ELF-1 (cell line): ENCODE results near the gene NUDT5.
A peak's percentile ranks its signal among the peaks of the same experiment; 100 is the strongest.
"Not testable (repeated sequence)": the region's sequence is repeated elsewhere in the genome, so short reads cannot be mapped to it uniquely, and the experiment has no call there.

Experiments used
- DNase-seq: peaks from one replicate; pipeline ENCODE4 v3.0.0-alpha.2; 2016; ENCODE audit warnings: low read depth, low spot score

The NUDT5 gene

DNA sequence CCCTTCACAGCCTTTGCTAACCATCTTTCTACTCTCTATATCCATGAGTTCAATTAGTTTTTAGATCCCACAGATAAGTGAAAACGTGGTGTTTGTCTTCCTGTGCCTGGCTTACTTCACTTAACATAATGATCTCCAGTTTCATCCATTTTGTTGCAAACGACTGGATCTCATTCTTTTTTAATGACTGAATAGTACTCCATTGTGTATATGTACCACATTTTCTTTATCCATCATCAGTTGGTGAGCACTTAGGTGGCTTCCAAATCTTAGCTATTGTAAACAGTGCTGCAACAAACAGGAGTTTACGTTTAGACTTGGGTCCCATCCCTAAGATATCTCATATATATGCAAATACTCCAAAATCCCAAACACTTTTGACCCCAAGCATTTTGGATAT is 9.4 kb upstream of the NUDT5 start:
- DNase-seq = no peak

DNA sequence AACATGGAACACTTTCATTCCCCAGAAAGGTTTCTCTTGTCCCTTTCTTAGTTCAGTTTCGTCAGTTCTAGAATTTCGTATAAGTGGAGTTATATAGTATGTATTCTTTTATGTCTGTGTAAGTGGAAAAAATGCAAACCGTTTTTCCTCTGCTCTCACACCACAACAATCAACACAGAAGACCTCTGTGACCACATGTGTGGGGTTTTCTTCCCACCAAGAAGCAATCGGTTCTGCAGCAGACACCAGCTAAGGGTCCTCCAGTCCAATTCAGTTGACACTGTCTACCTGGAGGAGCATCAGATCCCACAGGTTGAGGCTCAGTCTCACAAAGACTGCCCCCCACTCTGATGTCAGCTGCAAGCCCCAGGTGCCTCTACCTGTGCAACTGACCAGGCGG is 6.5 kb upstream of the NUDT5 start:
- DNase-seq = no peak

DNA sequence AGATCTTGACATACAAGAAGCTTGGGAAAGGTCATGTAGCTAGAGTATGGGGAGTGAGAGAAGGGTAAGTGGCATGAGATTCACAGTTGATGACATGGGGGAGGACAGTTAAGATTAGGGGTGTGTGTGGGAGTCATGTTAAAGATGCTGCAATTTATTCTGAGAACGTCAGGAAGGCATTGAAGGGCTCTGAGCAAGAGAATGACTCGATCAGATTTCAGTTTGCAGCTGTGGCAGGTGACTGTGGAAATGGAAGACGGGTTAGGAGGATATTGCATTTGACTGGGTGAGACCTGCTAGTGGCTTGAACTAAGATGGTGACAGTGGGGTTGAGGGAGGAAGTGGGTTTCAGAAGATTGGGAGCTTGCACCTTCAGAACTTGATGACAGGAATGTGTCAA is 5.9 kb upstream of the NUDT5 start:
- DNase-seq = no peak

DNA sequence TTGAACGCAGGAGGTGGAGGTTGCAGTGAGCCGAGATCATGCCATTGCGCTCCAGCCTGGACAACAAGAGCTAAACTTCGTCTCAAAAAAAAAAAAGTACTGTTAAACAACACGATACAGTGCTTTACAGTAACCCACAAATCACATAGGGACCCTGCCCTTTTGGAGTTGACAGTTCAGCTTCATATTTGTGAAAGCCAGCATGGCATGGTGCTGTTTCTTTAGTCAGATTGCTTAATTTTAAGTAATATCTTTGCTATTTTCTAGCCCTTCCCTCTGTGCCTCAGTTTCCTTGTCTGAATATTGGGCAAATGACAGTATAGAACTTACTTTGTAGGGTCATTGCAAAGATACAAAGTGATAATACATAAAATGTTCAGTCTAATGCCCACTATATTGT is 5.2 kb upstream of the NUDT5 start:
- no peak for DNase-seq

DNA sequence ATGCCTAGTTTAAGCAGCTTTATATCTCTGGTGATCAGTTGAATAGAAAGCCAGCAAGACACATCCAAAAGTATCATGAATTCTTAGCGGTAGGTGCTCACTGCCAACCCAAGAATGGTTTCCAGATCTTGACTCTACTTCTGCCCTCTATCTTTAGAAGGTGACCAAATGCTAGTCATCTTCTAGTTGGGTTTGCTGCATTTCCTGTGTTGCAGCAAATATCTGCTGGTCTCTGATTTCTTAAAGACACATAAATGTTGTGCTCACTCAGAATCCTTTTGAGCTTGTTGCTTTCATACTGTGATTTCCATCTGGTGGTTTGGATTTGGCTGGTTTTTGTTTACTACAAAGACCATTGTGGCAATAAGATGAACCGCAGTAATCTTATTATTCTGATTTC is 2.5 kb upstream of the NUDT5 start:
- DNase-seq = no peak

DNA sequence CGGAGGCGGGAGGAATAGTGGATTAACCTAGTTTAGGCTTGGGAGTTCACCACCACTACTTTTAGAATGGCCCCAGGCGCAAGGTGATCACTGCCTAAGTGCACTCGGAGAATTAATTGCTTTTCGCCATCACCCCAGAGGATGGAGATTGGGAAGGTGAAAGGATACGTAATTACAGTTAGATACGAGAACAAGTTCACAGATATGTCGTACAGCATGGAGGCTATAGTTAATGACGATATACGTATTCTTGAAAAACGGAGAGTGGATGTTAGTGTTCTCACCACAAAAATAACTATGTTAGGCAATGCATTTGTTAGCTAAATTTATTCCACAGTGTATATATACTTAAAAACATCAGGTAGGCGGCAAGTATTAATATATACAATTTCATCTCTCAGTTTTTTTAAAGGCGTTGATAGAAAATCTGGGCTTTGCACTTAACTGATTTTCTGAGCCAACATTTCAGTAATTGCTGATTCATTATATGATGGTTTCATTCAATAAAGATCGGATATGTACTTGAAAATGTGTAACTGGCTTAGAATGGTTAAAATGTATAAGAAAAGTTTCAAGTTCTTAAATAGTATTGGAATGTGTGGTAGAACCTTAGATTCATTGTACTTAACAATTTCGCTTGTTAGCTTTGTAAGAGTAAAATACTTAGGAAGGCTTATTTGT is 980 bp upstream of the NUDT5 start:
- no peak for DNase-seq

DNA sequence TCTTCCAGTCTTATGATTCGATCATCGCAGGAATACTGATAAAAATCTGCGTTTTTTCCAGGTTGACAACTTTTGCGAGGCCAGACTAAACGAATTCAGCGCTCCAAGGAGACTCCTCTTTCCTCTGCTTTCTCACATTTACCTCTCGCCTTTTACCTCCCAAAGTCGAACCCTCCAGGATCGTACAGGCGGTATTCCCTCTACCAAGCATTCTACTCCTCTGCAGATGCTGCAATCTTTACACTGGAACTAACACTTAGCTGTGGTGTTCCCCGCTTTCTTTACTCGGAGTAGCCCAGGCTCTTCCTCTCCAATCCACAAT is 449 bp downstream of the NUDT5 start:
- DNase-seq = no peak

DNA sequence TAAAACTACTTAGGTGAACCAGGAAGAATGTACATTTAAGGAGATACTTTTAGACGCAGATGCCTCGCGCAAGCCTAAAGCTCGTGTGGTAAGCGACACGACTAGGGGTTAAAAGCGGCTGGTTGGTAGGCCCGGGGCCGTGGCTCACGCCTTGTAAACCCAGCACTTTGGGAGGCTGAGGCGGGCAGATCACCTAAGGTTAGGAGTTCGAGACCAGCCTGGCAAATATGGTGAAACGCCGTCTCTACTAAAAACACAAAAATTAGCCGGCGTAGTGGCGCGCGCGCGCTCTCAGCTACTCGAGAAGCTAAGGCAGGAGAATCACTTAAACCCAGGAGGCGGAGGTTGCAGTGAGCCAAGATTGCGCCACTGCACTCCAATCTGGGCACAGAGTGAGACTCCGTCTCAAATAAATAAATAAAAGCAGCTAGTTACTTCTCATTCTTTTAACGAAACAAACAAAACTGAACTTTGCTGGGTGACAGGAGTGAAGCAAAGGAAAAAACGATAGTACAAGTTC is 879 bp downstream of the NUDT5 start:
- peak; percentile 56 for DNase-seq

DNA sequence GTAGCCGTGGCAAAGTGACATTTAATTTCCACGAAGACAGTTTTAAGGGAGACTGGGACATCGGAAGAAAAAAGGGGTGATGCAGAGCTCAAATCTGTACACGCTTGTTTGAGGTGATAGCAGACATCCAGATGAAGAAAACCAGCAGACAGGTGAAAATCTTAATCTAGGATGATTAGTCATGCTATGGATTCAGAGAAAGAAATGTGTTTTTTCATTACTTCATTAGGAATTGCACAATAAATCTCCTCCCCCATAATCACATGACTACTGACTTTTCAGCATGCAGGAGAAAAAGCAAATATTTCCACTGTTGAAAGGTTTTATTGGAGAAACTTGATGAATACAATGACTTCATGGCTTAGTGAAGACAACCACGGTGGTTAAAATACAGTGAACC is 2.5 kb downstream of the NUDT5 start:
- DNase-seq = no peak

DNA sequence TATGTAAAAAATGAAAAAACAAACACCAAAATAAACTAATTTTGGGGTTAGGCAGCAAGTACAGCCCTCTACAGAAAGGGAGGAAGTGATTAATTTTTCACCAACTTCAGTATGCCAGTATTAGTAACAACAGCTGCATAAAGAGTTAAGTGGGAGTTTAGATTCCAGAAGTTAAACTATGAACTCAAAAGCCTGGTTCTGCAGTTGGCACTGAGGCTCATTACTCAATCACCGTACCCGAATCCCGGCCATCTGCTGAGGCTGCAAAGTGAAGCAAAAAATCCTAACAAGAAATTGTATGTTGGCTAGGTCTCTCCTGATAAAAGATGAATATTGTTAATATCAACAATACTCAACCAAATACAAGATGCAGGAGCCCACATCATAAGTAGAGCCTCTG is 4.0 kb downstream of the NUDT5 start:
- no peak for DNase-seq

DNA sequence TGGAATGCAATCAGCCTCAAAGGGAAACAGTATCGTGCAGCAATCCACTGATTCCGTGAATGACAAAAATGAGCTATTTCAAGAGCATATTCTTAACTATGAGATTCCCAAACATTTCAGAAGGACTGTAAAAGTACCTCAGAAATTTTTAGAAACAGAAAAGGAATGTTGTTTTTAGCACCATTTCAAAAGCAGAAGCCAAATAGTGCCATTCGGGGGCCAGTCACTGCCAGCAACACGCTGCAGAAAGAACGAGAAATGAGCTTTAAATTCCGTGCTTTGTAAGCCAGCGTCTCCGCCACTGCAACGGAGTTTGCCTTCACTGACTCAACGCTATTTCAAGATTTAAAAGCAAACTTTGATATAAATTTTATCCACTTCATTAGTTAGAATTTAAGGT is 6.3 kb downstream of the NUDT5 start:
- no peak for DNase-seq

DNA sequence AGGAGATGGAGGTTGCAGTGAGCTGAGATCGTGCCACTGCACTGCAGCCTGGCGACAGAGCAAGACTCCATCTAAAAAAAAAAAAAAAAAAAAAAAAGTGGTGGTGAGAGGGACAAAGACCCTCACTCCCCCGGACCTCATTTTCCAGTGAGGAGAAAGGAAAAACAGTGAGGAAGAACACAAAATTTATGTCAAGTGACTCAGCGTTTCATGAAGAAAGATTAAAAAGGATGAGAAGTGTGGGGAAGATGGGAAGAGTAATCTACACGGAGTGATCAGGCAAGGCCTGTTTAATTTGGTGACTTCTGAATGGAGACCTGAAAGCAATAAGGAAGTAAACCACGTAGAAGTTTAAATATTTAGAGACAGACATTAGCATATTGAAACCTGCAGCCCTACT is 7.0 kb downstream of the NUDT5 start:
- no peak for DNase-seq

DNA sequence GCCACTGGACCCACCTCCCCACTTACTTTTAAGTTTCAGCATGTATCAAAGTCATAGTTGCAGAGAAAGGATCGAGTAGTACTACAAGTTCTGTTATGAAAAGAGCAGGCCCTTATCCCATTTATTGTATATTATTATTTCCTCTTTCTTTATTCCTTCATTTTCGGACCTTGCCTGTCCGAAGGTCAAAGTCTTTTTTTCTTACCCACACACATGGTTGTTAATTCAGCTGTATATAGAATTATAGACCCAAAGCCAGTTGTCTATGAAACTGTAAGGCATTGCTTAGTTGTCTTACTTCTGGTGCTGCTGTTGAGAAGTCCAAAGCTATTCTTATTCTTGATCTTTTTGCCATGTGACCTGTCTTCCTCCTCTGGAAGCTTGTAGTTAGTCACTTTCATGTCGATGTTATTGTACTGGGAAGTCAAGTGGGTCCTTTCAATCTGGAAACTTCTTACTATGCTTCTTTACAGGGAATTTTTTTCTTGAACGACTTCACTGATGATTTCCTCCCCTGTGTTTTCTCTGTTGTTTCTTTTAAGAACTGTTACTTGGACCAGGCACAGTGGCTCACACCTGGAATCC is 8.3 kb downstream of the NUDT5 start:
- DNase-seq = no peak

DNA sequence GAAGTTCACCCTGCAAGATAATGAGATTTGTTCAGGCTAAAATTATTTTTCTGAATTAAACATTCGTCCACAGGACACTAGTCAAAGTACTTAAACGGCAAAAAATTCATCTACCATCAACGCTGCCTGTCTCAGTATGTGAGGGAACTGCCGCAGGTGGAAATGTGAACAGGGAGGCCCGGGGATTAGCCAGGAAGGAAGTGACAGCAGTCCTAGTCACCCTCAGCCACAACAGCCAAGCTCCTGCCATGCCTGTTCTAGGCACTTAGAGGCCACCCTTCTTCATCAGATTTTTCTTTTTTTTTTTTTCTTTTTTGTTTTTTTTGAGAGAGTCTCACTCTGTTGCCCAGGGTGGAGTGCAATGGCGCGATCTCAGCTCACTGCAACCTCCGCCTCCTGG is 9.4 kb downstream of the NUDT5 start:
- no peak for DNase-seq

DNA sequence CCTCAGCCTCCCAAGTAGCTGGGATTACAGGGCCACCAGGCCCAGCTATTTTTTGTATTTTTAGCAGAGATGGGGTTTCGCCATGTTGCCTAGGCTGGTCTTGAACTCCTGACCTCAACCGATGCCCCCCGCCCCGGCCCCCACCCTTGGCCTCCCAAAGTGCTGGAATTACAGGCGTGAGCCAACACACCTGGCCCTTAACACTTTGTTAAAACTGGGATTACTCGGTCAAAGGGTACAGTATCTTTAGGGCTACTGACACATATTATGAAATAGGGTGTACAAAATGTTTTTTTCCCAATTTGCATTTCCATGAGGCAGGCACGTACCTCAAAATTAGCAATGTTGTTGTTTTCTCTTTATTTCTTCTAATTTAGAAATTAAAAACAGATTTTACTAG is 11.5 kb downstream of the NUDT5 start:
- no peak for DNase-seq

DNA sequence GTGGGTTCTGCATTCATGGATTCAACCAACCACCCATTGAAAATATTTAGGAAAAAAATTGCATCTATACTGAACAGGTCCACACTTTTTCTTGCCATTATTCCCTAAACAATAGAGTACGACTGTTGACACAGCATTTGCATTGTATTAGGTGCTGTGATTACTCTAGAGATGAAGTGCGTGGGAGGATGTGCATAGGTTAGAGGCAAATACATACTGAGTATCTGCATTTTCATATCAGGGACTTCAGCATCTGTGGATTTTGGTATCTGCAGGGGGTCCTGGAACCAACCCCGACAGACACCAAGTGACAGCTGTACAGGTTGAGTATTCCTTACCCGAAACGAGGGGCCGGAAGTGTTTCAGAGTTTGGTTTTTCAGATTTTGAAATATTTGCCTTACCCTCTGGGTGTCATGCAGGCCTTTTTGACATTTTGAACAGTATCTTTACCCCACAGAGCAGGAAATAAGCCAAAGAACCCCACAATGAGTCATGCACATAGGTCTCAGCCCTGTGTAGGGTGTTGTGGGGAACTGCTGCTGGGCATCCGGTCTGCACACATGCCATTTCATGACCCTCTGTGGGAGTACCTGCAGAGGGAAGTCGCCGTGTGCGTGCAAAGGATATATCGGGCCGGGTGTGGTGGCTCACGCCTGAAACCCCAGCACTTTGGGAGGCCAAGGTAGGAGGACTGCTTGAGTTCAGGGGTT is 14.5 kb downstream of the NUDT5 start:
- no peak for DNase-seq

DNA sequence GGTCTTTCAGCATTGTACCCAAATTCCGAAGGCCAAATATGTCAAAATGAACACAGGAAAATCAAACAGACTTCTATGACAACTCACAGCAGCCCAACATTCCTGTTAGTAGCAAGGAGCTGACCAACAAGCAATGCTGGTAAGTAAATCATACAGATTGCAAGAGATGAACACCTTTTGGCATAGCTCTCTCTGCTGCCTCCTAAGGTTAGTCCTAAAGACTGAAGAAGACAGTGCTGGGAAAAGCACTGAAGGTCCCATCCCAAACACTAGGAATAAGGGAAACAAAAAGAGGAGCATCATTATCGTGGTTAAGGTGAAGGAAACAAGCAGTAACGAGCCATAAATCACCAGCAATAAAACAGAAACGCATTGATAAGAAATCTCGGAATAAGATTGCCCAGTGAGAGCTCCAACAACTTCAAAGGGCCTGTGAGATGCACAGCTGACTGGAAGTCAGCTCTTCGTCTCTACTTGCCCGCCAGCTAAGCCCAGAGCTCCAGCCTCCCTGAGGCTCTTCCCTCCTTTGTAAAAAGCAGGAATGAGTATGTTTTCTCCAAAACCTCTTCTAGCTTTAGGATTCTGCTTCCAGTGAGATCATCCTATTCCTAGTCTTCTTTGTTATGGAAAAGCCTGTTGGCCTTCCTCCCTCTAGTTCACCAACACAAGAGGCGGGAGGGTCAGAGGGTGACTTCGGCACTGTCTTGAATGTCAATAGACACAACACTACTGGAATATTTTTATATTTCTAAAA is 15.3 kb downstream of the NUDT5 start:
- DNase-seq = peak; percentile 89

DNA sequence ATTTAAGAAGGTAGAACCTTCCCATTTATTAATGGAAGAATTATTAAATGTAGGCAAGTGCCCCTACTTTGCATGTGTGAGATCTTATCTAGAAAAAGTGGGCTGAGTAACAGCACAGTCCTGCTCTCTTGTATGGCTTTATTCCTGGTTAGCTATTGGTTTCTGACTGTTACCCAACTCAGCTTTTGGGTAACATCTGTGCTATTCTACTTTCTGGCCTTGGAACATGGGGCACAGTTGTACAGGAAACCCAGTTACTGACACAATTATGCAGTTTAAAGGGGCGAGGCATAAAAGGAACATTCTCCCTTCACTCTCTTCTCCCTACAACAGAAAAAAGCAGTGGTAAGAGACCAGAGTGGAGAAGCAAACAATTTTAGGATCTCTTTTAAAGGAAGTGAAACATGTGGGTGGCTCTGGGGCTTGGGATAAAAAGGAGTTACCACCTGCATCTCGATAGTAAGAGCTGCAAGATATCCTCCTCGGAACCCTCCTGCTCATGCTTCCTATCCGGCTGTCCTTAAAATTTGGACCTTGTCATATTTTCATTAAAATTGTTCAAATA is 16.0 kb downstream of the NUDT5 start:
- no peak for DNase-seq

DNA sequence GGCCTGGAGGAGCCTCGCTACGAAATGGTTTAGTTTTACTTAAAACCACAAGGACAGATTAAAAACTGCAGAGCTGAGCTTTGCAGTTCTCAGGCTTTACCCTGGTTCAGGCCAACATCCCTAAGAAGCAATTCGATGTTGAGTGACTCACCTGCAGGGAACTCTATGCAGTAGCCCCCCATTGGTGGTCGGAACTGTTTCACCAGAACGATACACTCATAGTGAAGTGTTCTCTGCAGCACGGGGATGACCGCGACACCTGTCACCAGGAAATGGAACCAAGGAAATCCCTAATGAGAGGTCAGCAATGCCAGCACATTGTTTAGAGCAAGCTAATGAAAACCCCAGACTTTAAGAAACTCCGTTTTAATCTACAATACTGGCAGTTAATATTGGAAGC is 18.0 kb downstream of the NUDT5 start:
- DNase-seq = no peak

DNA sequence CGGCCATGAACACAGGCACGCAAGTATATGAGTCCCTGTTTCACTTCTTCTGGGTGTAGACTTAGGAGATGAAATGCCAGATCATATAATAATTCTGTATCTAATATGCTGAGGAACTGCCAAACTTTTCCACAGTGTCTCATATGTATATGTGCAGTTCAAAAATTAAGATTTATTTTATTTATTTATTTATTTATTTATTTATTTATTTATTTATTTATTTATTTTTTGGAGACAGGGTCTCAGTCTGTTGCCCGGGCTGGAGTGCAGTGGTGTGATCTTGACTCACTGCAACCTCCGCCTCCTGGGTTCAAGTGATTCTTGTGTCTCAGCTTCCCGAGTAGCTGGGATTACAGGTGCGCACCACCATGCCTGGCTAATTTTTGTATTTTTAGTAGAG is 24.2 kb downstream of the NUDT5 start:
- not testable (repeated sequence) for DNase-seq

DNA sequence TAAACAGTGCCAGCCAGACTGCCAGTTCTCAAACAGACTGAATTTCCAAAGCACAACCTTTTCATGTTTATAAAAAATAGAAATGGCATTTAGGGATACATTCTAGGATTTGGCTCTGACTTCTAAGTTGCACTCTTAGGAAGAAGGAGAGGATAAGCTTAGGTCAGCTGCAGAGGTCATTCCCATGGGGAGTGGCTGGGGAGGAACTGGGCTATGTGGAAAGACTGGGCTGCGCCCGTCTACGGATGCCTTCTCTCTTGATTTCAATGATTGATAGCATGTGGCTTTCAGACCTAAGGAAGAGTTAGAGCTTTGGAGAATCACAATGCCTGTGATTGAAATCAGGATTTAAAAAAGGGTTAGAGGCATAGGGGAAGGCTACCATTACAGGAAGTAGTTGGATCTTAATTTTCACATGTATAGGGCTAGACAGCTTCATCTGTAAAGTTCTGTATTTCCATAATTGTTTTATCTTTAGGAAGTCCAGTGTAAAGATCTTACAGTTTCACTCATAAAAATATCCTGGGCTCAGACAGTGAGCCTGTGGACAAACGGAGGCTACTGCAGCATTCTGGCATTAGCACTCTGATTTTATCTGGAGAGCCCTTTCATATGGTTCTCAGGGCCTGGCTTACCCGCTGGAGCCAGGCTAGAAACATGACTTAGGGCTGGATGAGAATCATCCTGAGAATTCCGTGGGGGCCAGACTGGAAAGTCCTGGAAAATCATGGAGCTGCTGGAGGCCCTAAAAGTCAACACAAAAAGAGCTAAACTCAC is 29.5 kb downstream of the NUDT5 start:
- DNase-seq = no peak
